Measurements from ENCODE around the gene COMMD4. TPM values are rescaled to one million over a fixed set of nuclear protein-coding genes. Genes with fewer than 3 reads are reported as not detected.

Gene COMMD4
- total RNA-seq, 3 donors from 2014 or later: 61.6 to 66.6 (median 63.6) TPM

DNA sequence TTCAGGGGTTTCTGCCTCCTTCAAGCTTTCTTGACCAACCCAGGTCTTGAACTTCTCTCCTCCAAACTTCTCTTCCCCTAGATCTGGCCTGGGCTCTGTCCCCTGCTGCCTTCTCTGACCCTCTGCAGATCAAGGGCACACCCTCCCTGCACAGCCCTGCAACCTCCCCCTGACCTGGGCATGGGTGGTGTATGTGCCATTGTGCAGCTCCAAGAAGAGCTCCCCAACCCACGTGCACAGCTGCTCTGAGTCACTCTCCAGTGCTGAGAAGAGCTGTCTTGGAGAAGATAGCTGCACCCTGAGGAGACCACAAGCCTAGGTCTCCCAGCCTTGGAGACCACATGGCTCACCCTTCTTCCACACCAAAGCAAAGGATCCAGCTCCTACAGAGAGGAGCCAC is 24.5 kb downstream of the COMMD4 start:
- no peak for TF ChIP-seq POLR2AphosphoS5 (IDR thresholded peaks at IDR 0.05)
- no peaks in the 10 kb centered on the region for H3K27me3 ChIP-seq
- H3K9me3 ChIP-seq: no peaks in the 10 kb centered on the region
- DNase-seq (ENCODE audit: low spot score in 2 of 2): no peak
- peaks cover 14% of the 10 kb centered on the region for H3K36me3 ChIP-seq
- no peaks in the 10 kb centered on the region for H3K4me1 ChIP-seq
- intact Hi-C loops (cut with DNase I; ENCODE audit: low total_unique reads): no loop called here
- no peak overlapping the region for H3K4me3 ChIP-seq
- H3K27ac ChIP-seq: no peak overlapping the region

- Histone ChIP-seq H3K4me1 (no peaks in the 10 kb centered on the region), H3K36me3 (peaks cover 14% of the 10 kb centered on the region), H3K4me3 (no peak overlapping the region), H3K27me3 (no peaks in the 10 kb centered on the region), H3K27ac (no peak overlapping the region), H3K9me3 (no peaks in the 10 kb centered on the region)
- TF ChIP-seq POLR2A (IDR thresholded peaks at IDR 0.05): no peak
- no peak for TF ChIP-seq CTCF (IDR thresholded peaks at IDR 0.05)
- TF ChIP-seq POLR2AphosphoS5 (IDR thresholded peaks at IDR 0.05): no peak
- intact Hi-C loops (cut with DNase I; ENCODE audit: low total_unique reads): no loop called here
- no peak for DNase-seq (ENCODE audit: low spot score in 2 of 2)
These were observed 25.0 kb downstream of the COMMD4 start for GRCh38 chr15:75360856-75361255.

DNA sequence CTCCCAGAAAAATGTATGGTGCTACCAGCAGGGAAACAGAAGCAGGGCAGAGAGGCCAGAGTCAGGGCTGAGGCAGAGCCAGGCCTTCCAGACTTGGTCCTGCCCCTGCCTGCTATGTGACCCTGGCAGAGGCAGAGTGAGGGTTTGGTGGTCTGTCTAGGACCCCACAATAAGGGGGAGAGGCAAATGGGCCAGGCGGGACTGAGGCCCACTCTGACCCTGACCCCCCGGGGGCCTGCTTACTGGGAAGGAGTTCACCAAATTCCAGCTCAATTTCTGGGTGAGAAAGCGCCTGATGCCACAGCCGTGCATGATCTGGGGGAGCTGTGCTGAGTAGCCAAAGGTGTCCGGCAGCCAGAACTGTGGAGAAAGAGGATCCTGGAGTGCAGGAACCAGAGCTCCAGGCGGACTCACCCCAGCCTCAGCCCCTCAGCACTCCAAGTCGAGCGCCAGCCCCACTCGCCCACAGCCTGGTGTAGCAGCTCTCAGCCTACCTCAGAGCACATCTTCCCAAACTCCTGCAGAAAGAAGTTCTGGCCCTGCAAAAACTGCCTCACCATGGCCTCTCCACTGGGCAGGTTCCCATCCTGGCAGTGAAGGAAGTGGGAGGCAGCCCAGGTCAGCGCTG is 25.6 kb downstream of the COMMD4 start:
- H3K27me3 ChIP-seq: no peaks in the 10 kb centered on the region
- peaks cover 14% of the 10 kb centered on the region for H3K36me3 ChIP-seq
- no peak for DNase-seq (ENCODE audit: low spot score in 2 of 2)
- intact Hi-C loops (cut with DNase I; ENCODE audit: low total_unique reads): no loop called here
- TF ChIP-seq CTCF (IDR thresholded peaks at IDR 0.05): no peak
- no peak overlapping the region for H3K4me3 ChIP-seq
- no peaks in the 10 kb centered on the region for H3K4me1 ChIP-seq
- H3K27ac ChIP-seq: no peak overlapping the region
- H3K9me3 ChIP-seq: no peaks in the 10 kb centered on the region

- TF ChIP-seq POLR2A (IDR thresholded peaks at IDR 0.05): no peak
- no peak for TF ChIP-seq POLR2AphosphoS5 (IDR thresholded peaks at IDR 0.05)
- TF ChIP-seq CTCF (IDR thresholded peaks at IDR 0.05): no peak
- Histone ChIP-seq H3K4me3 (no peak overlapping the region), H3K4me1 (no peaks in the 10 kb centered on the region), H3K27me3 (no peaks in the 10 kb centered on the region), H3K36me3 (peaks cover 14% of the 10 kb centered on the region), H3K9me3 (no peaks in the 10 kb centered on the region), H3K27ac (no peak overlapping the region)
- no peak for DNase-seq (ENCODE audit: low spot score in 2 of 2)
- intact Hi-C loops (cut with DNase I; ENCODE audit: low total_unique reads): no loop called here
These were observed 26.3 kb downstream of the COMMD4 start for GRCh38 chr15:75361989-75362641.

DNA sequence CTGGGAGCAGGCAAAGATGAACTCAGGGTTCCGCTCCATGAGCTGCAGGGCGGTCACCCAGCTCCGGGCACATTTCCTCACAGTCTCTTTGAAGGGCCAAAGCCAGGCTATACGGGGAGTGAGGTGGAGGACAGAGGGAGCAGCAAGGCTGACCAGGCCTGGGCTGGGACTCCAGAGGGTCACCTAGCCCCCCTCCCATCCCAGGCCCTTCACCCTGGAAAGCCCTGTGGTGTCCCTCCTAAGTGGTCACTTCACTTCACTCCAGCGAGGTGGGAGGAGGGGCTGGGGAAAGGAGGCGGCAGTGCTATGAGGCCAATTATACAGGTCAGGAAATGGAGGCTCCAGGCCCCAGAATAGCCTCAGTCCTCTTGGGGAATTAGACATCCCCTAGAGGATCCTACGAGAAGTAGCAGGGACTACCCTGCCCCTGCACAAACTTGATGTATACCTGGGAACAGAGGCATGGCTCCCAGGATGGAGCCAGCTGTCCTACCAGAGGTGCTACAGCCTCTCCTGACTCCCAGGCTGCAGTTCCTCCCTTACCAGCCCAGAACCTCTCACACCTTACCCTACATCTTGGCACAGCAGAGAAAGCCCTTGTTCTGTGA is 26.9 kb downstream of the COMMD4 start:
- H3K27me3 ChIP-seq: no peaks in the 10 kb centered on the region
- intact Hi-C loops (cut with DNase I; ENCODE audit: low total_unique reads): no loop called here
- TF ChIP-seq POLR2AphosphoS5 (IDR thresholded peaks at IDR 0.05) (no peak), POLR2A (IDR thresholded peaks at IDR 0.05) (no peak), CTCF (IDR thresholded peaks at IDR 0.05) (no peak)
- H3K4me3 ChIP-seq: no peak overlapping the region
- no peaks in the 10 kb centered on the region for H3K9me3 ChIP-seq
- no peak overlapping the region for H3K27ac ChIP-seq
- peaks cover 0 to 5% of the 10 kb centered on the region in 2 donors for H3K4me1 ChIP-seq
- peaks cover 14% of the 10 kb centered on the region for H3K36me3 ChIP-seq
- DNase-seq (ENCODE audit: low spot score in 2 of 2): no peak
